Measurements from ENCODE around the gene DDX25.

DNA sequence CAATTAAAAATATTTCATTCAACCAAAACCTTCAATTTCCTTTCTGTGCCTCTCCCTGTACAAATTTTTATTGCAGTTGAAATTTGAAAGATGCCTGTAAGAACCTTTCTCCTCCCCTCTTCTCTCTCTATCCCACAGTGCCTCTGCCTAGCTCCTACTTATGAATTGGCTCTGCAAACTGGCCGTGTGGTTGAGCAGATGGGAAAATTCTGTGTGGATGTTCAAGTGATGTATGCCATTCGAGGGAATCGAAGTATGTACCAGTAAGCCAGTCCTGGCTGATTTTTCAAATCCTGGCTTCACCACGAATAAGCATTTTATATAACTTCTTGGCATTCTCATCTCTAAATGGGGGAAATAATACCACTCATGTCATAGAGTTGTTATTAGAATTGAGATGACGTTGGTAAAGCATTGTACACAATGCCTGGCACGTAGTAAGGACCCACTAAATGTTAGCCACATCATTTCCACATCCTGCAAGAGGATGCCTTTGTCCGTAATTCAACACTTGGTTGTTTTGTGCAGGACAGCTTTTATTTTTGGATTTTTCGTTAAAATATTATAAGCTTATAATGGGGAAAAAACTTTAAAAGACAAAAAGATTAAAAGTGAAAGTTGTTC is 6.0 kb downstream of the DDX25 start:
- TF ChIP-seq POLR2A (IDR thresholded peaks at IDR 0.05) (no peak), EP300 (IDR thresholded peaks at IDR 0.05; ENCODE audit: low read depth) (no peak)
- TF ChIP-seq, protein P1, sequence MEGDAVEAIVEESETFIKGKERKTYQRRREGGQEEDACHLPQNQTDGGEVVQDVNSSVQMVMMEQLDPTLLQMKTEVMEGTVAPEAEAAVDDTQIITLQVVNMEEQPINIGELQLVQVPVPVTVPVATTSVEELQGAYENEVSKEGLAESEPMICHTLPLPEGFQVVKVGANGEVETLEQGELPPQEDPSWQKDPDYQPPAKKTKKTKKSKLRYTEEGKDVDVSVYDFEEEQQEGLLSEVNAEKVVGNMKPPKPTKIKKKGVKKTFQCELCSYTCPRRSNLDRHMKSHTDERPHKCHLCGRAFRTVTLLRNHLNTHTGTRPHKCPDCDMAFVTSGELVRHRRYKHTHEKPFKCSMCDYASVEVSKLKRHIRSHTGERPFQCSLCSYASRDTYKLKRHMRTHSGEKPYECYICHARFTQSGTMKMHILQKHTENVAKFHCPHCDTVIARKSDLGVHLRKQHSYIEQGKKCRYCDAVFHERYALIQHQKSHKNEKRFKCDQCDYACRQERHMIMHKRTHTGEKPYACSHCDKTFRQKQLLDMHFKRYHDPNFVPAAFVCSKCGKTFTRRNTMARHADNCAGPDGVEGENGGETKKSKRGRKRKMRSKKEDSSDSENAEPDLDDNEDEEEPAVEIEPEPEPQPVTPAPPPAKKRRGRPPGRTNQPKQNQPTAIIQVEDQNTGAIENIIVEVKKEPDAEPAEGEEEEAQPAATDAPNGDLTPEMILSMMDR (IDR thresholded peaks at IDR 0.05), result no peak

All from transverse colon (tissue), 3 donors.